Activated CD8-positive, alpha-beta T cell treated with anti-CD3 and anti-CD28 coated beads for 36 hours (primary cell): Measurements from ENCODE around the gene MTSS2. TPM values are rescaled to one million over a fixed set of nuclear protein-coding genes. Genes with fewer than 3 reads are reported as not detected.

Source experiments
- ATAC-seq: fragments of 200-7000 bp; cut with Tn5 transposase; one replicate; pipeline ENCODE4 v1.10.0; 2021; ENCODE audit warnings: mild to moderate bottlenecking, moderate library complexity
- CTCF ChIA-PET: fragments of 350-600 bp; sonication (Branson Sonifier 250); formaldehyde crosslinking; loops from one replicate; lab custom pipeline; 2021; ENCODE audit warnings: antibody characterized with exemption; lab: Charles Lee
- POLR2A ChIA-PET: fragments of 350-600 bp; sonication (Branson Sonifier 250); formaldehyde crosslinking; loops from one replicate; lab custom pipeline; 2021; ENCODE audit warnings: antibody characterized with exemption; lab: Charles Lee
- DNase-seq: peaks from one replicate; pipeline ENCODE4 v3.0.0-alpha.2; 2020
- H3K27ac Mint-ChIP-seq: one replicate; pipeline ENCODE4 v1.8.0; 2021; ENCODE audit warnings: mild to moderate bottlenecking, mixed read lengths
- H3K27me3 Mint-ChIP-seq: one replicate; pipeline ENCODE4 v1.8.0; 2021; ENCODE audit warnings: mixed read lengths
- H3K36me3 Mint-ChIP-seq: one replicate; pipeline ENCODE4 v1.8.0; 2021; ENCODE audit warnings: low read depth, mixed read lengths
- H3K4me1 Mint-ChIP-seq: one replicate; pipeline ENCODE4 v1.8.0; 2021; ENCODE audit warnings: low read depth, mixed read lengths
- H3K4me3 Mint-ChIP-seq: one replicate; pipeline ENCODE4 v1.8.0; 2021; ENCODE audit warnings: mild to moderate bottlenecking, moderate library complexity, mixed read lengths
- H3K9me3 Mint-ChIP-seq: one replicate; pipeline ENCODE4 v1.8.0; 2021; ENCODE audit warnings: mixed read lengths
- intact Hi-C: fragments of 100-400 bp; cut with micrococcal nuclease; formaldehyde crosslinking; loops from one replicate; pipeline ENCODE4 v1.10.0; 2022
- total RNA-seq, 2 experiments: library from RNA; stranded (reverse); gene quantifications; one replicate each; pipeline ENCODE4 v1.2.3, GENCODE V29; 2021
- TF ChIP-seq, protein P1 (sequence below): fragments of 200-600 bp; IDR thresholded peaks from one replicate; pipeline ENCODE4 v1.8.0; 2022; ENCODE audit warnings: antibody characterized with exemption, mild to moderate bottlenecking

The MTSS2 gene
- total RNA-seq, 2 experiments from 2014 or later = 4.4 to 4.6 TPM

DNA sequence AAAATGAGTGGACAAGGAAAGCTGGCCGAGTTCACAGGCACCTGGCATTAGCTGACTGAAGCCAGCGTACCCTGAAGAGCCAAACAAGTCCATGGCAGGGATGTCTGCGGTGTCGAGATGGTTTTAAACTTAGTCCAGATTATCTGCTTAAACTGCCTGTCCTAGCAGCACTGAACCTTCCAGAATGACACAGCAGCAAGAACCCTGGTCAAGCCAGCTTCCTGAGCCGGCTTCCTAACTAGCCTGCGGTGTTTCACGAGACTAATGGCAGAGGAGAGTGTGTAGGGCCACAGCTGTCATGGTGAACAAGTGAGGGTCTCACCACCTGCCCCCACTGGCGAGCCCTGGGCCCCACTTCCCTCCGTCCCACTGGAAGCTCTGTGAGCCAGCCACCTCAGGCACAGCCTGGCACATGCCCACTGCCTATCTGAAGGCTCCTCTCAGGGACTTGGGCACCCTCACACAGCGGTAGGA, 28.8 kb upstream of the MTSS2 start:
- H3K36me3 Mint-ChIP-seq = no peaks in the 10 kb centered on the region
- intact Hi-C loops = no loop called here
- H3K27ac Mint-ChIP-seq = no peak overlapping the region
- ATAC-seq (no peak), DNase-seq (no peak)
- H3K9me3 Mint-ChIP-seq = no peaks in the 10 kb centered on the region
- POLR2A ChIA-PET = no interaction called here
- H3K4me3 Mint-ChIP-seq = no peak overlapping the region
- H3K4me1 Mint-ChIP-seq = peaks cover 6% of the 10 kb centered on the region
- no peaks in the 10 kb centered on the region for H3K27me3 Mint-ChIP-seq
- CTCF ChIA-PET = no interaction called here
- TF ChIP-seq, protein P1, sequence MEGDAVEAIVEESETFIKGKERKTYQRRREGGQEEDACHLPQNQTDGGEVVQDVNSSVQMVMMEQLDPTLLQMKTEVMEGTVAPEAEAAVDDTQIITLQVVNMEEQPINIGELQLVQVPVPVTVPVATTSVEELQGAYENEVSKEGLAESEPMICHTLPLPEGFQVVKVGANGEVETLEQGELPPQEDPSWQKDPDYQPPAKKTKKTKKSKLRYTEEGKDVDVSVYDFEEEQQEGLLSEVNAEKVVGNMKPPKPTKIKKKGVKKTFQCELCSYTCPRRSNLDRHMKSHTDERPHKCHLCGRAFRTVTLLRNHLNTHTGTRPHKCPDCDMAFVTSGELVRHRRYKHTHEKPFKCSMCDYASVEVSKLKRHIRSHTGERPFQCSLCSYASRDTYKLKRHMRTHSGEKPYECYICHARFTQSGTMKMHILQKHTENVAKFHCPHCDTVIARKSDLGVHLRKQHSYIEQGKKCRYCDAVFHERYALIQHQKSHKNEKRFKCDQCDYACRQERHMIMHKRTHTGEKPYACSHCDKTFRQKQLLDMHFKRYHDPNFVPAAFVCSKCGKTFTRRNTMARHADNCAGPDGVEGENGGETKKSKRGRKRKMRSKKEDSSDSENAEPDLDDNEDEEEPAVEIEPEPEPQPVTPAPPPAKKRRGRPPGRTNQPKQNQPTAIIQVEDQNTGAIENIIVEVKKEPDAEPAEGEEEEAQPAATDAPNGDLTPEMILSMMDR = no peak

DNA sequence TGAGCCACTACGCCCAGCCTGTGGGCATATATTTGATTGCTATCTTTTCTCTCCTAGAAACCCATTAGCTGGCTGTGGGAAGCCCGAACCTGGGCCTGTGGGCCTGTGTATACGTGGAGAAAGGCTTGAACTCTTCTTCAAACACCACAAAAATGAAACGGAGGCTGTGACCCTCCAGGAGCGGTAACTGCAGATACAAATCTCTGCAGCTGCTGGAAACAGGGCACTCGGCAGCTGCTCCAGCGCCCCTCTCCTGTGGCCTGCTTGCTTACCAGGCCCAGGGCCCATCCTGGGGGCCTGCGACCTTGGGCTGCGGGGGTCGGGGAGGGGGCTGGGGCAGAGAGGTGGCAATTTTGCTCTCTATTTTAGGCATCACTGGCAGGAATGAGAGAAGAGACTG, 28.0 kb upstream of the MTSS2 start:
- Mint-ChIP-seq H3K4me1 (peaks cover 6% of the 10 kb centered on the region), H3K4me3 (no peak overlapping the region), H3K27ac (no peak overlapping the region), H3K27me3 (no peaks in the 10 kb centered on the region), H3K36me3 (no peaks in the 10 kb centered on the region), H3K9me3 (no peaks in the 10 kb centered on the region)
- no peak for ATAC-seq
- intact Hi-C loops = no loop called here
- CTCF ChIA-PET = interaction anchor here (1.4 kb wide), 1 partner anchor 58 kb away, joined by 3 read pairs; no protein-coding TSS in a partner anchor
- POLR2A ChIA-PET = no interaction called here
- TF ChIP-seq, protein P1 = no peak
- DNase-seq = no peak

DNA sequence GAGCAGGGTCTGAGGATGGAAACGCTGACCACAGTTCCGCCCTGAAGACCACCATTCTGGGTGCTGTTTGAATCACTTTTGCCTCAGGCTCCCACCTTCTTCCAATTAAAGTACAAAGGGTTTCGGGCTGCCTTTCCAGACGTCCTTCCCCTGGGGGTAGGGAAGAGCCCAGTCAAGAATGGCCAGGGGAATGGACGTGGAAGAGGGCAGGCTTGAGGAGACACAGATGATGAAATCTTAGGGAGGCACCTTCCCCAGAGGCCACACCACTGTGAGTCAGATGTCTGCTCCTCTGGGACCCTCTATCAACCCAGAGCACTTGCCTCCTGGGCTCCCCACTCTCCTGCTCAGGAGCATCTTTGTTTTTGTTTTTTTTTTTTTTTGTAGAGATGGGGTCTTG, 27.5 kb upstream of the MTSS2 start:
- Mint-ChIP-seq H3K27ac (no peak overlapping the region), H3K27me3 (no peaks in the 10 kb centered on the region), H3K36me3 (no peaks in the 10 kb centered on the region), H3K4me3 (no peak overlapping the region), H3K4me1 (peaks cover 6% of the 10 kb centered on the region), H3K9me3 (no peaks in the 10 kb centered on the region)
- no peak for DNase-seq
- POLR2A ChIA-PET = no interaction called here
- CTCF ChIA-PET = interaction anchor here (1.4 kb wide), 1 partner anchor 58 kb away, joined by 3 read pairs; no protein-coding TSS in a partner anchor
- no peak for ATAC-seq
- TF ChIP-seq, protein P1 = no peak
- intact Hi-C loops = no loop called here

DNA sequence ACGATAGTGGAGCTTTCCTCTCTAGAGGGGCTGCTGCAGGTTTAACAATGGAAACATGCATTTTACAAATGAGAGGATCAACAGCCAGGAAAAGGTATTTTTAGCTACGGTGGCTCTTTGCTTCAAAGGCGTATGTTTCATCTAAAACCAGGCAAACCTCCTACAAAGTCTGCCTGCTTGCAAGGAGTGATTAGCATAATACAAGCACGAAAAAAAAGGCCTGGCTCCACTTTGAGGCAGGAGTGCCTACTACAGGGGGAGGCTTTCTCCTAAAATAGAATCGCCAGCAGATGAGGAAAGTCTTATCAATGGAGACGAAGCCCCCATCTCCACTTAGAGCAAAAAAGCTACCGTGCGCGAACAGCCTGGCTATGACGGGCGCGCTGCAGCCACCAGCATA, 27.1 kb upstream of the MTSS2 start:
- Mint-ChIP-seq H3K4me3 (no peak overlapping the region), H3K4me1 (peaks cover 6% of the 10 kb centered on the region), H3K27me3 (no peaks in the 10 kb centered on the region), H3K27ac (no peak overlapping the region), H3K9me3 (no peaks in the 10 kb centered on the region), H3K36me3 (peaks cover 2% of the 10 kb centered on the region)
- ATAC-seq = no peak
- CTCF ChIA-PET = interaction anchor here (1.4 kb wide), 1 partner anchor 59 kb away, joined by 3 read pairs; no protein-coding TSS in a partner anchor
- no peak for DNase-seq
- intact Hi-C loops = no loop called here
- POLR2A ChIA-PET = no interaction called here
- TF ChIP-seq, protein P1 = no peak

DNA sequence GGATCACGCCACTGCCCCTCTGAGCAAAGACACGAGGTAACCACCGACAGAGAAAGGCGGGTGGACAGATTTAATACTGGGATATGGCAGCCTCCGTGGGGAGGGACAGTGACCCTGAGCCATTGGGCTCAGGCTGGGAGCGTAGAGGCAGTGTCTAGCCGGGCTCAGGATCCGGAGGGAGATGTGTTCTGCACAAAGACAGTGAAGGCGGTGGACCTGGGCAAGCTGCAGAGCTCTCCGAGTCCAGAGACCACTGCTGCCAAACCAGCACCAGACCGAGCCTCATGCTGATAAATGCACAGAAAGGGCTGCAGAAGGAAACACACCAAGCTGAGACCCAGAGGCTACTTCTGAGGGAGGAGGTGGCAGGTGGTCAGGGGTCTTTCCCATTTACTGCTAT, 26.5 kb upstream of the MTSS2 start:
- Mint-ChIP-seq H3K4me1 (peaks cover 6% of the 10 kb centered on the region), H3K27ac (no peak overlapping the region)

More for the DNA sequence above, 26.5 kb upstream of the MTSS2 start:
- POLR2A ChIA-PET = interaction anchor here (1.0 kb wide), 1 partner anchor 52 kb away, joined by 3 read pairs; no protein-coding TSS in a partner anchor
- no peaks in the 10 kb centered on the region for H3K27me3 Mint-ChIP-seq
- TF ChIP-seq, protein P1 = no peak
- intact Hi-C loops = no loop called here
- no peak for ATAC-seq
- CTCF ChIA-PET = interaction anchor here (1.4 kb wide), 1 partner anchor 59 kb away, joined by 3 read pairs; no protein-coding TSS in a partner anchor
- no peak for DNase-seq
- peaks cover 2% of the 10 kb centered on the region for H3K36me3 Mint-ChIP-seq
- no peaks in the 10 kb centered on the region for H3K9me3 Mint-ChIP-seq
- H3K4me3 Mint-ChIP-seq = no peak overlapping the region
